HCT116 (cell line): ENCODE results near the gene FHIT. TPM values are rescaled to one million over a fixed set of nuclear protein-coding genes. Genes with fewer than 3 reads are reported as not detected.

Experiments used
- ATAC-seq: fragments of 200-7000 bp; cut with Tn5 transposase; 2 replicates; pipeline ENCODE4 v1.9.1; 2020; ENCODE audit warnings: mild to moderate bottlenecking, moderate library complexity
- BruUV-seq: library from RNA; stranded (reverse); fragments of 400-500 nt; replicated peaks from 2 replicates; lab custom pipeline; 2021; lab: Mats Ljungman, UMichigan
- CTCF ChIA-PET: fragments of 300-600 bp; sonication (Branson Sonifier 250); formaldehyde crosslinking; loops from one replicate; lab custom pipeline; 2021; ENCODE audit warnings: antibody characterized with exemption; lab: Charles Lee
- POLR2A ChIA-PET: fragments of 300-600, 350-600 bp; sonication (Branson Sonifier 250); formaldehyde crosslinking; loops from one replicate; lab custom pipeline; 2021; ENCODE audit warnings: antibody characterized with exemption; lab: Charles Lee
- RAD21 ChIA-PET, 2 experiments: fragments of 300-600 bp; sonication (Branson Sonifier 250); formaldehyde crosslinking; loops; one replicate each; lab custom pipeline; 2023; ENCODE audit warnings: low total read pairs in 2 of 2; ENCODE audit not compliant: uncharacterized antibody in 2 of 2, unreplicated experiment in 2 of 2, low non-redundant PET in 1 of 2; lab: Charles Lee
- DNase-seq: peaks from one replicate; pipeline ENCODE4 v3.0.0-alpha.2; 2010; ENCODE audit warnings: low read depth, low spot score
- H2AFZ ChIP-seq: fragments of 200-600 bp; shearing (Covaris generic), sonication (generic); 2 replicates; pipeline ENCODE4 v1.6.1; 2017; ENCODE audit warnings: low read depth, mixed run types, mixed read lengths, antibody characterized with exemption, low read length; ENCODE audit not compliant: poor library complexity, severe bottlenecking
- H3K27ac ChIP-seq: 2 replicates; pipeline ENCODE4 v1.5.1; 2012; ENCODE audit warnings: low read depth, low read length
- H3K27me3 ChIP-seq: fragments of 200-600 bp; sonication (generic); 2 replicates; pipeline ENCODE4 v1.6.1; 2016; ENCODE audit warnings: mixed run types, low read length, mixed read lengths; ENCODE audit not compliant: insufficient read depth
- H3K36me3 ChIP-seq, 2 experiments: fragments of 200-500 bp in 1 of 2; fragments of 200-600 bp in 1 of 2; sonication (Bioruptor generic) in 1 of 2; sonication (generic) in 1 of 2; 2 replicates each; pipeline versions ENCODE4 v1.5.1 to v1.6.1; 2014 to 2016; ENCODE audit warnings: low read length in 2 of 2, inconsistent platforms in 1 of 2, mixed read lengths in 1 of 2, mixed run types in 1 of 2; ENCODE audit not compliant: insufficient read depth in 2 of 2, control insufficient read depth in 1 of 2
- H3K4me1 ChIP-seq, 2 experiments: fragments of 200-600 bp in 1 of 2; sonication (generic) in 1 of 2; 2 replicates each; pipeline versions ENCODE4 v1.5.1 to v1.6.1; 2012 to 2017; ENCODE audit warnings: low read length in 2 of 2, inconsistent platforms in 1 of 2, mild to moderate bottlenecking in 1 of 2, mixed read lengths in 1 of 2, mixed run types in 1 of 2, moderate library complexity in 1 of 2; ENCODE audit not compliant: insufficient read depth in 2 of 2, control insufficient read depth in 1 of 2
- H3K4me2 ChIP-seq: fragments of 200-600 bp; sonication (generic); 2 replicates; pipeline ENCODE4 v1.6.1; 2017; ENCODE audit warnings: mixed run types, low read length, mixed read lengths
- H3K4me3 ChIP-seq, 2 experiments: fragments of 200-600 bp in 1 of 2; sonication (generic) in 1 of 2; replicated peaks in 1 of 2; 2 replicates each; pipeline ENCODE4 v1.5.1; 2011 to 2016; ENCODE audit warnings: low read length in 2 of 2, control low read depth in 1 of 2, low read depth in 1 of 2, mild to moderate bottlenecking in 1 of 2, mixed read lengths in 1 of 2, mixed run types in 1 of 2
- H3K79me2 ChIP-seq: fragments of 200-600 bp; sonication (generic); 2 replicates; pipeline ENCODE4 v1.6.1; 2017; ENCODE audit warnings: mild to moderate bottlenecking, mixed run types, low read length, moderate library complexity, mixed read lengths; ENCODE audit not compliant: insufficient read depth
- H3K9ac ChIP-seq: fragments of 200-600 bp; sonication (generic); 2 replicates; pipeline ENCODE4 v1.6.1; 2016; ENCODE audit warnings: low read length, mixed read lengths
- H3K9me2 ChIP-seq: fragments of 200-600 bp; sonication (generic), shearing (Covaris generic); 2 replicates; pipeline ENCODE4 v1.6.1; 2017; ENCODE audit warnings: mixed run types, mild to moderate bottlenecking, moderate library complexity; ENCODE audit not compliant: insufficient read depth
- H3K9me3 ChIP-seq, 2 experiments: fragments of 200-500 bp in 1 of 2; fragments of 200-600 bp in 1 of 2; sonication (Bioruptor generic) in 1 of 2; sonication (generic) in 1 of 2; 2 replicates each; pipeline ENCODE4 v1.6.1; 2014 to 2017; ENCODE audit warnings: low read length in 2 of 2, mixed read lengths in 2 of 2, inconsistent platforms in 1 of 2, low read depth in 1 of 2, mild to moderate bottlenecking in 1 of 2, mixed run types in 1 of 2, moderate library complexity in 1 of 2; ENCODE audit not compliant: control insufficient read depth in 1 of 2, insufficient read depth in 1 of 2
- H4K20me1 ChIP-seq: fragments of 200-600 bp; sonication (generic), shearing (Covaris generic); 2 replicates; pipeline ENCODE4 v1.6.1; 2017; ENCODE audit warnings: mixed run types, mild to moderate bottlenecking, moderate library complexity; ENCODE audit not compliant: insufficient read depth
- CEBPB ChIP-seq: IDR thresholded peaks from 2 replicates; pipeline ENCODE4 v1.6.1; 2012; ENCODE audit warnings: low read depth
- ELF1 ChIP-seq: IDR thresholded peaks from 2 replicates; pipeline ENCODE4 v1.6.1; 2012; ENCODE audit warnings: low read depth, borderline replicate concordance
- EZH2phosphoT487 ChIP-seq: fragments of 200-600 bp; IDR thresholded peaks from 2 replicates; pipeline ENCODE4 v1.6.1; 2018; ENCODE audit warnings: antibody characterized with exemption, borderline replicate concordance
- FOSL1 ChIP-seq: IDR thresholded peaks from 2 replicates; pipeline ENCODE4 v1.6.1; 2012; ENCODE audit warnings: low read depth
- JUND ChIP-seq: IDR thresholded peaks from 2 replicates; pipeline ENCODE4 v1.6.1; 2012
- SIN3A ChIP-seq: IDR thresholded peaks from 2 replicates; pipeline ENCODE4 v1.6.1; 2012; ENCODE audit warnings: low read depth
- ZFX ChIP-seq: fragments of 450-650 bp; IDR thresholded peaks from 2 replicates; pipeline ENCODE4 v1.6.1; 2017
- ZNF274 ChIP-seq: fragments of 200-500 bp; sonication (Bioruptor generic); IDR thresholded peaks from 2 replicates; pipeline ENCODE4 v1.6.1; 2014; ENCODE audit warnings: mild to moderate bottlenecking, low read depth, low read length, inconsistent platforms
- intact Hi-C: fragments of 100-400 bp; cut with micrococcal nuclease; formaldehyde crosslinking; loops from 2 replicates; pipeline ENCODE4 v1.10.0; 2022
- total RNA-seq: library from RNA; stranded (reverse); gene quantifications from one replicate; pipeline ENCODE4 v1.2.1, GENCODE V29; 2021; ENCODE audit not compliant: unreplicated experiment
- TF ChIP-seq, protein P1 (sequence below): IDR thresholded peaks from 2 replicates; pipeline ENCODE4 v1.6.1; 2012; ENCODE audit warnings: low read depth
- TF ChIP-seq, protein P2 (sequence below), 3 experiments: fragments of 200-600 bp in 1 of 3; sonication (generic) in 1 of 3; IDR thresholded peaks in 2 of 3; conservative IDR thresholded peaks in 1 of 3; 2 replicates each; pipeline ENCODE4 v1.5.1; 2012 to 2017; ENCODE audit warnings: low read depth in 2 of 3, low read length in 2 of 3, antibody characterized with exemption in 1 of 3, borderline replicate concordance in 1 of 3, control low read depth in 1 of 3, mild to moderate bottlenecking in 1 of 3, mixed read lengths in 1 of 3, mixed run types in 1 of 3, moderate library complexity in 1 of 3; ENCODE audit not compliant: insufficient read depth in 1 of 3
- TF ChIP-seq, protein P3 (sequence below): IDR thresholded peaks from 2 replicates; pipeline ENCODE4 v1.6.1; 2012

Gene FHIT
- total RNA-seq, 1 experiment from 2014 or later: 20.1 TPM

DNA sequence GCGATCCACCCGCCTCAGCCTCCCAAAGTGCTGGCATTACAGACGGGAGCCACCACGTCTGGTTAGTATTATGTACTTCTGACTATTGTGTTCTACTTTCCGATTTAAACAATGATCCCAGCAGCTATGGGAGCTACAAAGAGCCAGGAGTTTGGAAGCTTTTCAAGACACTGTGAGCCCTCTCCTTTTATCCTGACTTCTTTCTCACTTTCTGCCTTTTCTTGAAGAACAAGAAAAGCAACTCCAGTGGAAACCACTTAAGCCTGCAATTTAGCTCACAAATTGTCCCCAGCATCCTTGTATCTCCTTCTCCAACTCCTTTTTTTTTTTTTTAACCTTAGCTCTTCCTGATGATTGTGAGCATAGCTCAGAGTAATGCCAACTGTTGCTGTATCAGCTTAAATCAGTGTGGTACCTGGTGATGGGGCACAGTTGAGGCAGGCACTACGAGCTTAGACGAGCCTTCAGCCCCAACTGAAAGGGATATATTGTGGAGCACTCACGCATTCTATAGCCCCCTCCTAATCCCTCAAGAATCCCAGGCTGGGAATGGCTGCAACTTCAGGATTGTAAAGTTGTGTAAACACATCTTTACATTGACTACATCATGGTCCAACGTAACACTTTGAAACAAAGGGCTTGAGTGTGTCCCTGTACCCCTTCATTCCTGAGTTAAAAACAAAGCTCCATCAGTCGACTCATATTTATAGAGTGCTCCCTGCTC lies 677.0 kb downstream of the FHIT start:
- H3K4me3 ChIP-seq: no peak overlapping the region
- CTCF ChIA-PET: no interaction called here
- no peak overlapping the region for H3K4me2 ChIP-seq
- intact Hi-C loops: no loop called here
- H3K9ac ChIP-seq: no peak overlapping the region
- no peak for ATAC-seq
- no peaks in the 10 kb centered on the region for H3K36me3 ChIP-seq
- no peak for DNase-seq
- no peaks in the 10 kb centered on the region for H3K9me3 ChIP-seq
- POLR2A ChIA-PET: no interaction called here
- no peaks in the 10 kb centered on the region for H3K27me3 ChIP-seq
- no peaks in the 10 kb centered on the region for H3K4me1 ChIP-seq
- no peaks in the 10 kb centered on the region for H3K79me2 ChIP-seq
- TF ChIP-seq ZFX: no peak
- no peak for TF ChIP-seq FOSL1
- TF ChIP-seq, protein P1, sequence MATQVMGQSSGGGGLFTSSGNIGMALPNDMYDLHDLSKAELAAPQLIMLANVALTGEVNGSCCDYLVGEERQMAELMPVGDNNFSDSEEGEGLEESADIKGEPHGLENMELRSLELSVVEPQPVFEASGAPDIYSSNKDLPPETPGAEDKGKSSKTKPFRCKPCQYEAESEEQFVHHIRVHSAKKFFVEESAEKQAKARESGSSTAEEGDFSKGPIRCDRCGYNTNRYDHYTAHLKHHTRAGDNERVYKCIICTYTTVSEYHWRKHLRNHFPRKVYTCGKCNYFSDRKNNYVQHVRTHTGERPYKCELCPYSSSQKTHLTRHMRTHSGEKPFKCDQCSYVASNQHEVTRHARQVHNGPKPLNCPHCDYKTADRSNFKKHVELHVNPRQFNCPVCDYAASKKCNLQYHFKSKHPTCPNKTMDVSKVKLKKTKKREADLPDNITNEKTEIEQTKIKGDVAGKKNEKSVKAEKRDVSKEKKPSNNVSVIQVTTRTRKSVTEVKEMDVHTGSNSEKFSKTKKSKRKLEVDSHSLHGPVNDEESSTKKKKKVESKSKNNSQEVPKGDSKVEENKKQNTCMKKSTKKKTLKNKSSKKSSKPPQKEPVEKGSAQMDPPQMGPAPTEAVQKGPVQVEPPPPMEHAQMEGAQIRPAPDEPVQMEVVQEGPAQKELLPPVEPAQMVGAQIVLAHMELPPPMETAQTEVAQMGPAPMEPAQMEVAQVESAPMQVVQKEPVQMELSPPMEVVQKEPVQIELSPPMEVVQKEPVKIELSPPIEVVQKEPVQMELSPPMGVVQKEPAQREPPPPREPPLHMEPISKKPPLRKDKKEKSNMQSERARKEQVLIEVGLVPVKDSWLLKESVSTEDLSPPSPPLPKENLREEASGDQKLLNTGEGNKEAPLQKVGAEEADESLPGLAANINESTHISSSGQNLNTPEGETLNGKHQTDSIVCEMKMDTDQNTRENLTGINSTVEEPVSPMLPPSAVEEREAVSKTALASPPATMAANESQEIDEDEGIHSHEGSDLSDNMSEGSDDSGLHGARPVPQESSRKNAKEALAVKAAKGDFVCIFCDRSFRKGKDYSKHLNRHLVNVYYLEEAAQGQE: no peak
- TF ChIP-seq EZH2phosphoT487: no peak
- TF ChIP-seq, protein P2, sequence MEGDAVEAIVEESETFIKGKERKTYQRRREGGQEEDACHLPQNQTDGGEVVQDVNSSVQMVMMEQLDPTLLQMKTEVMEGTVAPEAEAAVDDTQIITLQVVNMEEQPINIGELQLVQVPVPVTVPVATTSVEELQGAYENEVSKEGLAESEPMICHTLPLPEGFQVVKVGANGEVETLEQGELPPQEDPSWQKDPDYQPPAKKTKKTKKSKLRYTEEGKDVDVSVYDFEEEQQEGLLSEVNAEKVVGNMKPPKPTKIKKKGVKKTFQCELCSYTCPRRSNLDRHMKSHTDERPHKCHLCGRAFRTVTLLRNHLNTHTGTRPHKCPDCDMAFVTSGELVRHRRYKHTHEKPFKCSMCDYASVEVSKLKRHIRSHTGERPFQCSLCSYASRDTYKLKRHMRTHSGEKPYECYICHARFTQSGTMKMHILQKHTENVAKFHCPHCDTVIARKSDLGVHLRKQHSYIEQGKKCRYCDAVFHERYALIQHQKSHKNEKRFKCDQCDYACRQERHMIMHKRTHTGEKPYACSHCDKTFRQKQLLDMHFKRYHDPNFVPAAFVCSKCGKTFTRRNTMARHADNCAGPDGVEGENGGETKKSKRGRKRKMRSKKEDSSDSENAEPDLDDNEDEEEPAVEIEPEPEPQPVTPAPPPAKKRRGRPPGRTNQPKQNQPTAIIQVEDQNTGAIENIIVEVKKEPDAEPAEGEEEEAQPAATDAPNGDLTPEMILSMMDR (IDR thresholded peaks at IDR 0.05 in 2 of 3, conservative IDR thresholded peaks at IDR 0.05 in 1 of 3; ENCODE audit: borderline replicate concordance in 1 of 3, insufficient read depth in 1 of 3, low read depth in 2 of 3, low read length in 2 of 3): no peak
- TF ChIP-seq ELF1: no peak
- no peak for TF ChIP-seq SIN3A
- TF ChIP-seq, protein P3, sequence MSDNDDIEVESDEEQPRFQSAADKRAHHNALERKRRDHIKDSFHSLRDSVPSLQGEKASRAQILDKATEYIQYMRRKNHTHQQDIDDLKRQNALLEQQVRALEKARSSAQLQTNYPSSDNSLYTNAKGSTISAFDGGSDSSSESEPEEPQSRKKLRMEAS: no peak
- no peak for TF ChIP-seq JUND
- no peak for TF ChIP-seq ZNF274
- no peak for TF ChIP-seq CEBPB
- no peaks in the 10 kb centered on the region for H4K20me1 ChIP-seq
- H2AFZ ChIP-seq: no peak overlapping the region
- no peaks in the 10 kb centered on the region for H3K9me2 ChIP-seq
- H3K27ac ChIP-seq: no peak overlapping the region
- RAD21 ChIA-PET: no interaction called here
- BruUV-seq: no TSS peak
